Lung (tissue), 12 donors: Measurements from ENCODE around the gene TTLL9. TPM values are rescaled to one million over a fixed set of nuclear protein-coding genes. Genes with fewer than 3 reads are reported as not detected.

ENCODE experiments used
- ATAC-seq: fragments of 200-7000 bp; cut with Tn5 transposase; one replicate; pipeline ENCODE4 v1.9.1; 2020; ENCODE audit warnings: moderate number of reproducible peaks; ENCODE audit not compliant: insufficient read depth, low FRiP score
- DNase-seq, 3 donors: peaks; one replicate each; pipeline ENCODE4 v3.0.0-alpha.2; 2013 to 2017
- H3K27ac ChIP-seq, 2 donors: one replicate each; pipeline ENCODE4 v1.5.1; 2013; ENCODE audit warnings: mild to moderate bottlenecking in 2 of 2, moderate library complexity in 2 of 2, control low read depth in 1 of 2, inconsistent platforms in 1 of 2, low read depth in 1 of 2, low read length in 1 of 2
- H3K27me3 ChIP-seq, 3 donors: one replicate each; pipeline ENCODE4 v1.5.1; 2013; ENCODE audit warnings: low read length in 2 of 3; ENCODE audit not compliant: control insufficient read depth in 3 of 3, insufficient read depth in 3 of 3
- H3K36me3 ChIP-seq, 4 donors: one replicate each; pipeline ENCODE4 v1.5.1; 2013; ENCODE audit warnings: low read length in 4 of 4, mild to moderate bottlenecking in 1 of 4, moderate library complexity in 1 of 4; ENCODE audit not compliant: control insufficient read depth in 4 of 4, insufficient read depth in 4 of 4
- H3K4me1 ChIP-seq, 5 donors: one replicate each; pipeline ENCODE4 v1.5.1; 2013; ENCODE audit warnings: low read length in 5 of 5, mild to moderate bottlenecking in 2 of 5, moderate library complexity in 1 of 5; ENCODE audit not compliant: control insufficient read depth in 5 of 5, insufficient read depth in 5 of 5
- H3K4me3 ChIP-seq: one replicate; pipeline ENCODE4 v1.5.1; 2013; ENCODE audit warnings: mild to moderate bottlenecking, control low read depth, moderate library complexity
- H3K9ac ChIP-seq, 2 donors: one replicate each; pipeline ENCODE4 v1.5.1; 2013; ENCODE audit warnings: low read length in 2 of 2, control low read depth in 1 of 2; ENCODE audit not compliant: insufficient read depth in 1 of 2
- H3K9me3 ChIP-seq, 4 donors: one replicate each; pipeline ENCODE4 v1.5.1; 2013; ENCODE audit warnings: low read length in 3 of 4, mild to moderate bottlenecking in 1 of 4, moderate library complexity in 1 of 4; ENCODE audit not compliant: control insufficient read depth in 4 of 4, insufficient read depth in 3 of 4
- WGBS, 2 donors: extraction: QIAGEN DNeasy Blood & Tissue Kit; methylation state at CpG; one replicate each; pipeline ENCODE4 v1.1.7; 2013; 5-methylcytosine and 5-hydroxymethylcytosine counted together
- polyA plus RNA-seq, 2 donors: library from polyadenylated mRNA; stranded (reverse); fragments of 200-250 nt; gene quantifications; one replicate each; pipeline ENCODE4 v1.2.1, GENCODE V29; 2013
- total RNA-seq, 2 donors: library from RNA; depleted of rRNA in 1 of 2; stranded (reverse); fragments of >200 nt in 1 of 2; gene quantifications; one replicate each; pipeline ENCODE4 v1.2.1, GENCODE V29; 2014 to 2021
- TF ChIP-seq, protein P1 (sequence below): IDR thresholded peaks from 2 replicates; pipeline ENCODE4 v1.5.1; 2012; ENCODE audit warnings: mild to moderate bottlenecking; ENCODE audit errors: control extremely low read depth, extremely low read depth
- donor health status: control.
- donor health status: control.
- donor health status: Bipolar disorder and iron deficiency.
- donor health status: healthy.
- donor health status: DM: yes; HTN: yes; CAD: no.

TTLL9 gene
- total and polyA plus RNA-seq, 4 donors, result 1.9 to 8.9 (median 4.8) TPM

DNA sequence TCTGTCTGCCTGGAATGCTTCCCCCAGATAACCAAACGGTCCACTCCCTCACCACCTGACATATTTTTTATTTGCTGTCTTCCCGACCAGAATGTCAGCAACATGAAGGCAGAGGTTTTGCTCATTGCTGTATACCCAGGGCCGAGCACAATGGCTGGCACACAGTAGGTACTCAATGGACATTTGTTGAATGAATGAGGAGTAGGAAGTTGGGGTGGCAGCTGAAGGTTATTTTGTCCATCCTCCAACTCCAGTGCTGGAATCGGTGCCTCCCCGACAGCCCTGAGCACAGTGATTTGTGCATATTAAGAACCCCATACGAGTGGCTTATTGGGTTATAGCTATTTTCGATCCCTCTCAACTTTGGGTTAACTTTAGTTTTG lies 10.4 kb upstream of the TTLL9 start:
- Histone ChIP-seq H3K27me3 (peaks cover 0 to 9% (median 0%) of the 10 kb centered on the region in 3 donors), H3K36me3 (no peaks in the 10 kb centered on the region), H3K4me3 (no peak overlapping the region), H3K9ac (no peak overlapping the region), H3K27ac (no peak overlapping the region), H3K4me1 (peaks cover 0 to 16% (median 4%) of the 10 kb centered on the region in 5 donors), H3K9me3 (no peaks in the 10 kb centered on the region)
- DNase-seq (peak in 1 of 3 donors; percentile 7), ATAC-seq (no peak)
- TF ChIP-seq, protein P1, sequence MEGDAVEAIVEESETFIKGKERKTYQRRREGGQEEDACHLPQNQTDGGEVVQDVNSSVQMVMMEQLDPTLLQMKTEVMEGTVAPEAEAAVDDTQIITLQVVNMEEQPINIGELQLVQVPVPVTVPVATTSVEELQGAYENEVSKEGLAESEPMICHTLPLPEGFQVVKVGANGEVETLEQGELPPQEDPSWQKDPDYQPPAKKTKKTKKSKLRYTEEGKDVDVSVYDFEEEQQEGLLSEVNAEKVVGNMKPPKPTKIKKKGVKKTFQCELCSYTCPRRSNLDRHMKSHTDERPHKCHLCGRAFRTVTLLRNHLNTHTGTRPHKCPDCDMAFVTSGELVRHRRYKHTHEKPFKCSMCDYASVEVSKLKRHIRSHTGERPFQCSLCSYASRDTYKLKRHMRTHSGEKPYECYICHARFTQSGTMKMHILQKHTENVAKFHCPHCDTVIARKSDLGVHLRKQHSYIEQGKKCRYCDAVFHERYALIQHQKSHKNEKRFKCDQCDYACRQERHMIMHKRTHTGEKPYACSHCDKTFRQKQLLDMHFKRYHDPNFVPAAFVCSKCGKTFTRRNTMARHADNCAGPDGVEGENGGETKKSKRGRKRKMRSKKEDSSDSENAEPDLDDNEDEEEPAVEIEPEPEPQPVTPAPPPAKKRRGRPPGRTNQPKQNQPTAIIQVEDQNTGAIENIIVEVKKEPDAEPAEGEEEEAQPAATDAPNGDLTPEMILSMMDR, result no peak
- 61 to 72% methylated on average over 7 of the region's 7 CpGs for WGBS, 2 donors

GRCh38 chr20:31860390-31861134 lies 9.9 kb upstream of the TTLL9 start:
- no peak overlapping the region for H3K9ac ChIP-seq
- peak; percentile 27 for ATAC-seq
- H3K27ac ChIP-seq, result no peak overlapping the region
- H3K27me3 ChIP-seq, result peaks cover 0 to 4% (median 0%) of the 10 kb centered on the region in 3 donors
- DNase-seq, result peak; percentile 18 to 32 (median 25)
- H3K9me3 ChIP-seq, result no peaks in the 10 kb centered on the region
- no peaks in the 10 kb centered on the region for H3K36me3 ChIP-seq
- H3K4me3 ChIP-seq, result no peak overlapping the region
- WGBS, 2 donors, result 20 to 26% methylated on average over 15 of the region's 15 CpGs
- H3K4me1 ChIP-seq, result peaks cover 0 to 16% (median 4%) of the 10 kb centered on the region in 5 donors
- TF ChIP-seq, protein P1, result no peak

- DNase-seq (peak in 1 of 3 donors; percentile 35), ATAC-seq (no peak)
- Histone ChIP-seq H3K4me3 (no peak overlapping the region), H3K27me3 (peaks cover 0 to 3% (median 0%) of the 10 kb centered on the region in 3 donors), H3K36me3 (no peaks in the 10 kb centered on the region), H3K4me1 (peaks cover 0 to 16% (median 4%) of the 10 kb centered on the region in 5 donors), H3K27ac (no peak overlapping the region), H3K9ac (no peak overlapping the region), H3K9me3 (no peaks in the 10 kb centered on the region)
- WGBS, 2 donors, result 0 to 1% methylated on average over 20 of the region's 20 CpGs
- TF ChIP-seq, protein P1, result no peak
Measured at GRCh38 chr20:31861135-31861384, 9.4 kb upstream of the TTLL9 start.
